GM10248 (cell line): ENCODE data around the gene RAD50.
A peak's percentile ranks its signal among the peaks of the same experiment; 100 is the strongest.
"Not testable (repeated sequence)": the region's sequence is repeated elsewhere in the genome, so short reads cannot be mapped to it uniquely, and the experiment has no call there.

ENCODE experiments used
- CTCF ChIA-PET: fragments of 300-600 bp; sonication (Branson Sonifier 250); formaldehyde crosslinking; extraction: SDS; loops from one replicate; lab custom pipeline; 2021; ENCODE audit warnings: antibody characterized with exemption; lab: Yijun Ruan, JAX
- POLR2A ChIA-PET: fragments of 350-650 bp; sonication (Branson Sonifier 250); formaldehyde crosslinking; extraction: SDS; loops from one replicate; lab custom pipeline; 2020; ENCODE audit warnings: antibody characterized with exemption; lab: Yijun Ruan, JAX
- DNase-seq: peaks from one replicate; pipeline ENCODE4 v3.0.0; 2012; ENCODE audit errors: extremely low spot score
- CTCF ChIP-seq: IDR thresholded peaks from 2 replicates; pipeline ENCODE4 v1.5.1; 2012; ENCODE audit warnings: mild to moderate bottlenecking, low read depth; ENCODE audit errors: extremely low read depth, missing control alignments, control extremely low read depth

The RAD50 gene

GRCh38 chr5:132556153-132556762 lies 519 bp upstream of the RAD50 start:
- no peak for DNase-seq
- CTCF ChIA-PET: interaction anchor here (0.8 to 1.8 kb wide), 3 partner anchors 10 to 30 kb away, joined by 3 to 4 read pairs (median 4); no protein-coding TSS in a partner anchor
- POLR2A ChIA-PET: no interaction called here
- TF ChIP-seq CTCF: no peak

- POLR2A ChIA-PET: interaction anchor here (0.6 kb wide), 1 partner anchor 73 kb away, joined by 3 read pairs; no protein-coding TSS in a partner anchor
- CTCF ChIA-PET: interaction anchor here (1.8 kb wide), 1 partner anchor 8 kb away, joined by 4 read pairs; no protein-coding TSS in a partner anchor
- no peak for TF ChIP-seq CTCF
- DNase-seq: peak; percentile 37
Observed at GRCh38 chr5:132557478-132558172, 848 bp downstream of the RAD50 start.

- POLR2A ChIA-PET: no interaction called here
Observed at GRCh38 chr5:132559383-132560060, 2.7 kb downstream of the RAD50 start.

GRCh38 chr5:132561601-132562000 lies 4.8 kb downstream of the RAD50 start:
- no peak for TF ChIP-seq CTCF
- ChIA-PET POLR2A (no interaction called here), CTCF (interaction anchor here (0.9 to 1.0 kb wide), 2 partner anchors 26 to 28 kb away, joined by 3 read pairs; no protein-coding TSS in a partner anchor)
- no peak for DNase-seq

More at GRCh38 chr5:132559383-132560060, 2.7 kb downstream of the RAD50 start:
- no peak for DNase-seq
- CTCF ChIA-PET: interaction anchor here (1.1 to 1.7 kb wide), 3 partner anchors 33 to 261 kb away, joined by 3 to 4 read pairs (median 3); no protein-coding TSS in a partner anchor
- no peak for TF ChIP-seq CTCF

DNA sequence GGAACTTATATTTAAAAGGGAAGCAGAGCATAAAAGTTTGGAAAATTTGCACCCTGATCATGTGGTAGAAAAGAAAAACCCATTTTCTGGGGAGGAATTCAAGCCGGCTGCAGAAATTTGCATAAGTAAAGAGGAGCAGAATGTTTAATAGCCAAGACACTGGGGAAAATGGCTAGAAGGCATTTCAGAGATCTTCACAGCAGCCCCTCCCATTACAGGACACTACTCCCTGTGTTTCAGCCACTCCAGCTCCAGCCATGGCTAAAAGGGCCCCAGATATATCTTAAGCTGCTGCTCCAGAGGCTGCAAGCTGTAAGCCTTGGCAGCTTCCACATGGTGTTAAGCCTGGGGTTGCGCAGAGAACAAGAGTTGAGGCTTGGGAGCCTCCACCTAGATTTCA lies 7.8 kb downstream of the RAD50 start:
- POLR2A ChIA-PET, DNase-seq, CTCF ChIA-PET: not testable (repeated sequence)

GRCh38 chr5:132566657-132567056 lies 9.9 kb downstream of the RAD50 start:
- ChIA-PET POLR2A (no interaction called here), CTCF (interaction anchor here (1.1 to 1.4 kb wide), 3 partner anchors 10 to 66 kb away, joined by 3 to 4 read pairs (median 4); partner anchors contain the start of gene RAD50)
- DNase-seq: no peak
- no peak for TF ChIP-seq CTCF
